IMR-90 (cell line): ENCODE measurements around the gene AEN. TPM values are rescaled to one million over a fixed set of nuclear protein-coding genes. Genes with fewer than 3 reads are reported as not detected.

Experiments
- ATAC-seq: fragments of 200-7000 bp; cut with Tn5 transposase; 2 replicates; pipeline ENCODE4 v1.9.1; 2020; ENCODE audit warnings: low read depth, mild to moderate bottlenecking, moderate library complexity
- BruUV-seq: library from RNA; stranded (reverse); fragments of 400-500 nt; replicated peaks from 2 replicates; lab custom pipeline; 2021; lab: Mats Ljungman, UMichigan
- CTCF ChIA-PET: fragments of 300-600 bp; formaldehyde crosslinking; extraction: SDS; loops from one replicate; lab custom pipeline; 2021; ENCODE audit warnings: antibody characterized with exemption; lab: Yijun Ruan, JAX
- POLR2A ChIA-PET: fragments of 300-600 bp; sonication (Branson Sonifier 250); formaldehyde crosslinking; loops from one replicate; lab custom pipeline; 2022; ENCODE audit warnings: antibody characterized with exemption; ENCODE audit not compliant: unreplicated experiment; lab: Charles Lee
- DNase-seq: peaks from one replicate; pipeline ENCODE4 v3.0.0; 2013
- H2AFZ ChIP-seq: replicated peaks from 2 replicates; pipeline ENCODE3; 2013; ENCODE audit warnings: low read length, mild to moderate bottlenecking; ENCODE audit not compliant: poor library complexity
- H2AK5ac ChIP-seq: 2 replicates; pipeline ENCODE4 v1.6.1; 2013; ENCODE audit warnings: low read depth, low read length, inconsistent platforms
- H2AK9ac ChIP-seq: replicated peaks from 2 replicates; pipeline ENCODE3; 2013; ENCODE audit warnings: mild to moderate bottlenecking, low read depth, low read length, moderate library complexity; ENCODE audit not compliant: poor library complexity
- H2BK120ac ChIP-seq: 2 replicates; pipeline ENCODE4 v1.6.1; 2013; ENCODE audit warnings: low read depth, low read length, inconsistent platforms
- H2BK15ac ChIP-seq: 3 replicates; pipeline ENCODE4 v1.6.1; 2013; ENCODE audit warnings: low read depth, low read length, inconsistent platforms
- H2BK20ac ChIP-seq: 2 replicates; pipeline ENCODE4 v1.6.1; 2013; ENCODE audit warnings: low read depth, mild to moderate bottlenecking, inconsistent platforms, low read length, moderate library complexity
- H2BK5ac ChIP-seq: 2 replicates; pipeline ENCODE4 v1.6.1; 2013; ENCODE audit warnings: mild to moderate bottlenecking, low read depth, low read length, inconsistent platforms; ENCODE audit not compliant: poor library complexity, severe bottlenecking
- H3K14ac ChIP-seq: replicated peaks from 2 replicates; pipeline ENCODE4 v1.6.1; 2013; ENCODE audit warnings: low read depth, low read length, inconsistent platforms
- H3K18ac ChIP-seq: 2 replicates; pipeline ENCODE4 v1.6.1; 2013; ENCODE audit warnings: low read depth, low read length, control low read depth
- H3K23ac ChIP-seq: 2 replicates; pipeline ENCODE4 v1.6.1; 2013; ENCODE audit warnings: low read depth, low read length, inconsistent platforms
- H3K27ac ChIP-seq: 2 replicates; pipeline ENCODE4 v1.5.1; 2013; ENCODE audit warnings: mild to moderate bottlenecking, control low read depth, low read length; ENCODE audit not compliant: insufficient read depth
- H3K27me3 ChIP-seq: 2 replicates; pipeline ENCODE4 v1.6.1; 2013; ENCODE audit warnings: low read length; ENCODE audit not compliant: control insufficient read depth, insufficient read depth
- H3K36me3 ChIP-seq: 2 replicates; pipeline ENCODE4 v1.6.1; 2013; ENCODE audit warnings: low read length, mixed read lengths; ENCODE audit not compliant: control insufficient read depth, insufficient read depth
- H3K4ac ChIP-seq: 2 replicates; pipeline ENCODE4 v1.6.1; 2013; ENCODE audit warnings: low read depth, low read length, inconsistent platforms
- H3K4me1 ChIP-seq: 2 replicates; pipeline ENCODE4 v1.6.1; 2013; ENCODE audit warnings: low read length, mixed read lengths; ENCODE audit not compliant: control insufficient read depth, insufficient read depth
- H3K4me2 ChIP-seq: 2 replicates; pipeline ENCODE4 v1.6.1; 2013; ENCODE audit warnings: low read depth, mild to moderate bottlenecking, control low read depth, low read length, moderate library complexity
- H3K4me3 ChIP-seq: 2 replicates; pipeline ENCODE4 v1.5.1; 2013; ENCODE audit warnings: low read depth, mild to moderate bottlenecking, control low read depth, low read length, moderate library complexity; ENCODE audit not compliant: insufficient read depth
- H3K56ac ChIP-seq: 2 replicates; pipeline ENCODE4 v1.6.1; 2013; ENCODE audit warnings: low read length, inconsistent platforms; ENCODE audit not compliant: insufficient read depth; ENCODE audit errors: extremely low read depth
- H3K79me1 ChIP-seq, 2 experiments: 2 replicates each; pipeline ENCODE4 v1.6.1; 2013; ENCODE audit warnings: low read length in 2 of 2, inconsistent platforms in 1 of 2, low read depth in 1 of 2
- H3K9ac ChIP-seq: 2 replicates; pipeline ENCODE4 v1.6.1; 2013; ENCODE audit warnings: low read depth, low read length, control low read depth
- H3K9me1 ChIP-seq: 2 replicates; pipeline ENCODE4 v1.6.1; 2013; ENCODE audit warnings: low read length, inconsistent platforms; ENCODE audit not compliant: insufficient read depth
- H3K9me3 ChIP-seq: 2 replicates; pipeline ENCODE4 v1.6.1; 2013; ENCODE audit warnings: low read length; ENCODE audit not compliant: control insufficient read depth, insufficient read depth
- H4K20me1 ChIP-seq: 2 replicates; pipeline ENCODE4 v1.6.1; 2013; ENCODE audit warnings: low read length, inconsistent platforms; ENCODE audit not compliant: insufficient read depth
- H4K5ac ChIP-seq: 2 replicates; pipeline ENCODE4 v1.6.1; 2013; ENCODE audit warnings: mild to moderate bottlenecking, low read depth, low read length, control low read depth
- H4K8ac ChIP-seq, 2 experiments: 2 replicates each; pipeline ENCODE4 v1.6.1; 2013; ENCODE audit warnings: low read depth in 2 of 2, low read length in 2 of 2, control low read depth in 1 of 2, inconsistent platforms in 1 of 2
- H4K91ac ChIP-seq: 2 replicates; pipeline ENCODE4 v1.6.1; 2013; ENCODE audit warnings: low read depth, low read length, inconsistent platforms; ENCODE audit not compliant: insufficient read depth
- BHLHE40 ChIP-seq: fragments of 150-350 bp; IDR thresholded peaks from 2 replicates; pipeline ENCODE4 v1.6.1; 2016; ENCODE audit warnings: mild to moderate bottlenecking, low read depth, low read length
- CHD1 ChIP-seq: IDR thresholded peaks from 2 replicates; pipeline ENCODE4 v1.6.1; 2012; ENCODE audit warnings: low read depth, low read length, improper control_type of control experiment
- CTCF ChIP-seq: conservative IDR thresholded peaks from 2 replicates; pipeline ENCODE4 v1.5.1; 2012; ENCODE audit warnings: mild to moderate bottlenecking, low read depth, low read length, improper control_type of control experiment
- MAFK ChIP-seq: IDR thresholded peaks from 2 replicates; pipeline ENCODE4 v1.6.1; 2012; ENCODE audit warnings: low read depth, low read length, improper control_type of control experiment
- MAZ ChIP-seq: IDR thresholded peaks from 2 replicates; pipeline ENCODE4 v1.6.1; 2012; ENCODE audit warnings: low read depth, mild to moderate bottlenecking, low read length, improper control_type of control experiment, moderate library complexity, borderline replicate concordance
- MXI1 ChIP-seq: IDR thresholded peaks from 2 replicates; pipeline ENCODE4 v1.6.1; 2012; ENCODE audit warnings: low read depth, mild to moderate bottlenecking, low read length, moderate library complexity, borderline replicate concordance
- NFE2L2 ChIP-seq: fragments of 150-350 bp; IDR thresholded peaks from 2 replicates; pipeline ENCODE4 v1.6.1; 2016; ENCODE audit warnings: low read depth, mild to moderate bottlenecking, low read length
- POLR2A ChIP-seq: IDR thresholded peaks from 2 replicates; pipeline ENCODE4 v1.6.1; 2012; ENCODE audit warnings: mild to moderate bottlenecking, low read depth, low read length
- RAD21 ChIP-seq: IDR thresholded peaks from 2 replicates; pipeline ENCODE4 v1.6.1; 2012; ENCODE audit warnings: low read length, improper control_type of control experiment
- RCOR1 ChIP-seq: IDR thresholded peaks from 2 replicates; pipeline ENCODE4 v1.6.1; 2012; ENCODE audit warnings: mild to moderate bottlenecking, low read length, improper control_type of control experiment; ENCODE audit not compliant: insufficient replicate concordance
- RFX5 ChIP-seq: IDR thresholded peaks from 2 replicates; pipeline ENCODE4 v1.8.0; 2012; ENCODE audit warnings: low read depth, mild to moderate bottlenecking, low read length, moderate library complexity
- SMC3 ChIP-seq: fragments of 150-350 bp; IDR thresholded peaks from 2 replicates; pipeline ENCODE4 v1.6.1; 2016; ENCODE audit warnings: low read depth, mild to moderate bottlenecking, antibody characterized with exemption, low read length, moderate library complexity
- WGBS, 2 experiments: methylation state at CpG; one replicate each; pipeline versions ENCODE4 v1.1.5 to v1.1.7; 2013; ENCODE audit warnings: missing lambda C conversion rate in 2 of 2; ENCODE audit not compliant: insufficient read length in 1 of 2; ENCODE audit errors: extremely low coverage in 2 of 2; 5-methylcytosine and 5-hydroxymethylcytosine counted together
- dilution Hi-C: fragments of 300-500 bp; cut with HindIII; formaldehyde crosslinking; loops from one replicate; pipeline ENCODE4 v1.14.3; 2018; ENCODE audit warnings: low sequenced_read_pairs; ENCODE audit not compliant: unreplicated experiment
- in situ Hi-C: fragments of 300-500 bp; cut with MboI; formaldehyde crosslinking; loops from 3 replicates; pipeline ENCODE4 v1.14.3; 2019; ENCODE audit warnings: low sequenced_read_pairs, inconsistent platforms, mixed read lengths
- intact Hi-C: fragments of 100-400 bp; cut with micrococcal nuclease; formaldehyde crosslinking; loops from 2 replicates; pipeline ENCODE4 v1.10.0; 2022
- polyA plus RNA-seq, 3 experiments: library from polyadenylated mRNA; depleted of rRNA; stranded (reverse); fragments of >200 nt; gene quantifications; 2 replicates each; pipeline ENCODE4 v1.2.3, GENCODE V29; 2012; ENCODE audit warnings: low replicate concordance in 1 of 3
- total RNA-seq: library from RNA; depleted of rRNA; stranded (reverse); fragments of >200 nt; gene quantifications from 2 replicates; pipeline ENCODE4 v1.2.3, GENCODE V29; 2012
- TF ChIP-seq, protein P1 (sequence below): fragments of 150-350 bp; IDR thresholded peaks from 2 replicates; pipeline ENCODE4 v1.6.1; 2017; ENCODE audit warnings: mild to moderate bottlenecking, antibody characterized with exemption, low read length, low read depth
- TF ChIP-seq, protein P2 (sequence below): fragments of 150-350 bp; IDR thresholded peaks from 2 replicates; pipeline ENCODE4 v1.6.1; 2016; ENCODE audit warnings: low read depth, mild to moderate bottlenecking, low read length, moderate library complexity, borderline replicate concordance

AEN gene
- total and polyA plus RNA-seq, 2 of the 4 experiments (the other 2 are of a cell fraction): 48.6 to 85.5 TPM

DNA sequence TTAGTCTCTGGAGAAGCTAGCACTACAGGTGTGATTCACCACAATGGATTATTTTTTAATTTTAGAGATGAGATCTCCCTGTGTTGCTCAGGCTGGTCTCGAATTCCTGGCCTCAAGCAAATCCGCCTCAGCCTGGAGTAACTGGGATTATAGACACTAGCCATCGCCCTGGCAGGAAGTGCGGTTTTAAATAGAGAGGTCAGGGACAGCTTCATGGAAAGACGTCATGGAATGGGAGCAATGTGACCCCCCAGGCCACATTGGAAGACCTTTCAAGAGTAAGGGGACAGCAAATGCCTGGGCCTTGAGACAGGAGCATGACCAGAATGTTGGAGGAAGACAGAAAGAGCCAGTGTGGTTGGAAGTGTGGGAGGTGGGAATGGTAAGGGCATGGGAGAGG is 15.5 kb downstream of the AEN start:
- Histone ChIP-seq H3K14ac (no peak overlapping the region), H3K23ac (no peak overlapping the region), H3K4me1 (peaks cover 18% of the 10 kb centered on the region), H3K9me1 (peaks cover 11% of the 10 kb centered on the region), H4K5ac (no peak overlapping the region; the same call in 1 of the 2 replicates), H2BK15ac (no peak overlapping the region), H3K4me3 (no peak overlapping the region), H2AK5ac (no peak overlapping the region), H4K8ac (no peak overlapping the region), H4K91ac (no peak overlapping the region), H3K27me3 (no peaks in the 10 kb centered on the region), H3K4ac (no peak overlapping the region), H3K9ac (no peak overlapping the region), H4K20me1 (peaks cover 31% of the 10 kb centered on the region), H2AK9ac (no peak overlapping the region), H3K18ac (no peak overlapping the region), H3K9me3 (no peaks in the 10 kb centered on the region), H2AFZ (no peak overlapping the region), H3K4me2 (no peak overlapping the region), H2BK120ac (no peak overlapping the region), H3K56ac (no peak overlapping the region), H3K36me3 (peaks cover 13% of the 10 kb centered on the region), H2BK5ac (peak overlapping the region; percentile 16), H2BK20ac (no peak overlapping the region), H3K27ac (no peak overlapping the region), H3K79me1 (peaks cover 6 to 57% of the 10 kb centered on the region in 2 experiments)
- in situ Hi-C loops (no loop called here), dilution Hi-C loops (no loop called here), intact Hi-C loops (no loop called here)
- 94% methylated on average over 2 of the region's 5 CpGs; no CpG with 5 or more reads in 1 of the 2 experiments for WGBS, 2 experiments
- TF ChIP-seq RFX5 (no peak), NFE2L2 (no peak), RCOR1 (no peak), CHD1 (no peak), MXI1 (no peak), POLR2A (no peak), RAD21 (no peak), CTCF (no peak), MAZ (no peak), MAFK (no peak), SMC3 (no peak), BHLHE40 (no peak)
- TF ChIP-seq, protein P1, sequence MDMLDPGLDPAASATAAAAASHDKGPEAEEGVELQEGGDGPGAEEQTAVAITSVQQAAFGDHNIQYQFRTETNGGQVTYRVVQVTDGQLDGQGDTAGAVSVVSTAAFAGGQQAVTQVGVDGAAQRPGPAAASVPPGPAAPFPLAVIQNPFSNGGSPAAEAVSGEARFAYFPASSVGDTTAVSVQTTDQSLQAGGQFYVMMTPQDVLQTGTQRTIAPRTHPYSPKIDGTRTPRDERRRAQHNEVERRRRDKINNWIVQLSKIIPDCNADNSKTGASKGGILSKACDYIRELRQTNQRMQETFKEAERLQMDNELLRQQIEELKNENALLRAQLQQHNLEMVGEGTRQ: no peak
- TF ChIP-seq, protein P2, sequence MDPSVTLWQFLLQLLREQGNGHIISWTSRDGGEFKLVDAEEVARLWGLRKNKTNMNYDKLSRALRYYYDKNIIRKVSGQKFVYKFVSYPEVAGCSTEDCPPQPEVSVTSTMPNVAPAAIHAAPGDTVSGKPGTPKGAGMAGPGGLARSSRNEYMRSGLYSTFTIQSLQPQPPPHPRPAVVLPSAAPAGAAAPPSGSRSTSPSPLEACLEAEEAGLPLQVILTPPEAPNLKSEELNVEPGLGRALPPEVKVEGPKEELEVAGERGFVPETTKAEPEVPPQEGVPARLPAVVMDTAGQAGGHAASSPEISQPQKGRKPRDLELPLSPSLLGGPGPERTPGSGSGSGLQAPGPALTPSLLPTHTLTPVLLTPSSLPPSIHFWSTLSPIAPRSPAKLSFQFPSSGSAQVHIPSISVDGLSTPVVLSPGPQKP: no peak
- DNase-seq (peak; percentile 36), ATAC-seq (no peak)
- CTCF ChIA-PET: no interaction called here
- no TSS peak for BruUV-seq
- POLR2A ChIA-PET: no interaction called here
